Activated naive CD4-positive, alpha-beta T cell (primary cell): ENCODE data around the gene MTREX.

Experiments used
- DNase-seq, 4 experiments: peaks; one replicate each; lab custom pipeline; 2025; lab: John Stamatoyannopoulos, UW

Gene MTREX

DNA sequence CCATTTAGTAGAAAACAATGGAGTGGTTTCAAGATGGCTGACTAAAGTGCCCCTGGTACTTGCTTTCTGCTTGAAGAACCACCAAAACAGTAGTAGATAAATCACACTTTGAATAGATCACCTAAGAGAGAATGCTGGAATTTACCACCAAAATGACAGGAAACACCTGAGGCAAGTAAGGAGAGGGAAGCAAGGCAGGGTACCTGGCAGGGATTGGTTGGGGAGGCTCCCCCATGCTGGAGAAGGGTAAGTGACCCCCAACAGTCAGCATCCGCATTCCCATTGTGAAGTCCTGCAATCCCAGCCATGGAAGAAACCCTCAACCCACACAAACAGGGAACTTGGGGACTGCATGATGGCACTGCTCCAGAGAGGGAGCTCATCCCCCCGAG is 121.4 kb downstream of the MTREX start:
- no peak for DNase-seq

GRCh38 chr5:55429613-55430253 is 121.9 kb downstream of the MTREX start:
- no peak for DNase-seq

GRCh38 chr5:55432549-55432948 is 124.8 kb downstream of the MTREX start:
- DNase-seq, result no peak

GRCh38 chr5:55437452-55437851 is 129.7 kb downstream of the MTREX start:
- DNase-seq, result no peak

- no peak for DNase-seq
Measured at GRCh38 chr5:55437859-55438206, 130.0 kb downstream of the MTREX start.

DNA sequence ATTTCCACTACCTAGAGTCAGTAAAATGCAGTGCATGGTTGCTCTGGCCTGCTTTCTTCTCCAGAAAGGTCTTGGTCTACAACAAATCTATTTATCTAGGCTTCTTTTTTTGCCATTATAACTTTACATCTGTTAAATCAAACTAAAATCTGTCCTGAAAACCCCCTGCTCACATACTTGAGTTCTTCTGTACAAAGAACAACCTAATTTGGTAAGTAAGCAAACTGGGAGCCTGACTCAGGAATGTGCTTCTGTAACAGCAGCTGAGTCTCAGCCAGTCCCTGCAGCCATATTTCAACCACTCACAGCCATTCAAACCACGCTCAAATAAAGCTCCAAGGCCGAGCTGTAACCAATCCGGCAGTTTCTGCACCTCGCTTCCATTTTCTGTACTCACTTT is 131.2 kb downstream of the MTREX start:
- DNase-seq, result no peak

DNA sequence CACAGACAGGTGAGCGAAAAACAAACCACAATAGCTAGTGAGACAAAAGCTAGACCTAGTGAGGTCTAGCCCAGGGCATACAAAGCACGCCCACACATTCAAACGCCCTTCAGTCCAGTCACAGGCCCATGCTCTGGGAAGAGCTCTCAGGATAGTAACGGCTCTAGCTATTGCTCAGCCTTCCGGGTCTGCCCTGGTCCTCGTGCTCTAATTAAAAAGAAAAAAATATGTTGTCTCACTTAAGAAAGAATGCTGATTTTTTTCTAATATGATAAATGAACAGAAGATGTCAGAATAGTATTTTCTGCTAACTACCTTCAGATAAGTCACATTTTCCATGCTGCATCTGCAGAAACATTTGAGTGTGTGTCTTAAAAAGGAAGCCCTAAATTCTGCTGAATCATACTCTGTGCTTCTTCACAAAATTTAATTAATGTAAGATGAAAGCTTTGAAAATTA is 132.4 kb downstream of the MTREX start:
- DNase-seq, result no peak

DNA sequence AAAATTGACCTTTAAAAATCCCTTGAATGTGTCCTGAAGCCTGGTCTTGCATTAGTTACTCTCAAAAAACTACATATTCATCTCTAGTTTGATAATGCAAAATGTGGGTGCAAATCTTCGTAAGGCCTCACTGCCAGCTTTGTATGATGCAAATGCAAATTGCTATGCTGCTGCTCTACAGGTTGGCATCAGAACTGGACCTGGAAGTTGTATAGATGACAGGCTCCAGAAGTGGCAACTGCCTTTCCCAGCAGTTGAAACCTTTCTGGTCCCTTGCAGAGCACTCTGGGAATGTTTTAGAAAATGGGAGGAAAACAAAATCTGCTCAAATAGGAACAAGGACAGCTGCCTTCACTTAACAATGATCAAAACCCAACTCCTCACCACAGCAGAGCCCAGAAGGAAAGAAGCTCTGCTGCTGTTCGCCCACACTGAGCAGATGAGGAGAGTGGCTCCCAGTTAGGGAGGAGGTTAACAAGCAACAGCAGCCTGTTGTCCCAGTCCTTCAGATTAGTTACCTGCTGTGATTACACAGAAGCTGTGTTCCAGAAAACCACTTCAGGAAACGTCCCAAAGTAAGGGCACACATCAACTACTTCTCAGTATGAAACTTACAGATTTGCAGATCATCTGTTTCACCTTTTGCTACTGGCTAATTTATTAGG is 133.4 kb downstream of the MTREX start:
- no peak for DNase-seq

GRCh38 chr5:55441954-55442353 is 134.2 kb downstream of the MTREX start:
- DNase-seq, result no peak

DNA sequence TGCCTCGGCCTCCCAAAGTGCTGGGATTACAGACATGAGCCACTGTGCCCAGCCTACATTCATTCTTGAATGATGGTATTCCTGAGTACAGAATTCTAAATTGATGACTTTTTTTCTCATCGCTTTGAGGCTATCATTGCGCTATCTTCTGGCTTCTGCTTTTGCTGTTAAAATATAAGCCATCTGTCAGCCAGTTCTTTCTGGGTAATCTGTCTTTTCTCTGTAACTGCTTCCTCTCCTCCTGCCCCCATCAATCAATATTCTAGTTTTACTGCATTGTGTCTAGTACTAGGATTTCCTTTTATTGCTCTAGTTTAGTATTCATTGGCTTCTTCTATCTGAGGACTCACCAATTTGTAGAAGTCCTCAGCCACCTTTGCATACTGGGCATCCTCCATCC is 138.0 kb downstream of the MTREX start:
- no peak for DNase-seq

GRCh38 chr5:55446640-55447351 is 139.0 kb downstream of the MTREX start:
- DNase-seq, result no peak

DNA sequence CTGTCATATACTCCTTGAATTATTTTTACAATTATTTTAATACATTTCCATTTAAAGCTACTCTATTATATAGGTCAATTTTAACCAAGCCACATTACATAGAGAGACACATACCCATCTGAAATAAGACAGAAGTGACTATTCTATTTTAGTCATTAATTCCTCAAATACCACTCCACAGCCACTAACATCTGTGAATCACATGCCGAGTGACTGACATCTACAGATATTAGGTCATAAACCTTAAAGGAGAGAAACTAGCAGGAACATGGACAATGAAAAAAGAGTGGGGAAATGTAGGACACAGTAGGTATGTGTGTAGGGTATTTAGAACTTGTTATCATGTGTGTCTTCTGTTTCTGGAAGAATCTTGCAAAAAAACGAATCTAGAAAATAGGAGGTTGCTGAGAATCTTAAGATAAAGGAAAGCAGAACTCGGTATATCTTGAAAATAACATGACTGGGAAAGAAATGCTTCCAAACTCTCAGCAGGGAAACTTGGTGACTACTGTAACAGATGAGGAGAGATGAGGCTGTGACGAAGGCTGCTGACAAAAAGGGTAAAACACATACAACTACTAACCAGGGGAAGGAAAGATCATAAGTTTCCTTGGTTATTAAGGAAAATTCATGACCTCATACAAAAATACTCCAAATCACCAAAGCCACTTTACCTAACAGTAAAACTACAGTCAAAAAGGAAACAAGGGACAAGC is 142.4 kb downstream of the MTREX start:
- no peak for DNase-seq

- DNase-seq, result no peak
Measured at GRCh38 chr5:55451976-55452375, 144.2 kb downstream of the MTREX start.

- DNase-seq, result no peak
Measured at GRCh38 chr5:55453211-55453610, 145.4 kb downstream of the MTREX start.

- DNase-seq, result no peak
Measured at GRCh38 chr5:55454282-55454681, 146.5 kb downstream of the MTREX start.

DNA sequence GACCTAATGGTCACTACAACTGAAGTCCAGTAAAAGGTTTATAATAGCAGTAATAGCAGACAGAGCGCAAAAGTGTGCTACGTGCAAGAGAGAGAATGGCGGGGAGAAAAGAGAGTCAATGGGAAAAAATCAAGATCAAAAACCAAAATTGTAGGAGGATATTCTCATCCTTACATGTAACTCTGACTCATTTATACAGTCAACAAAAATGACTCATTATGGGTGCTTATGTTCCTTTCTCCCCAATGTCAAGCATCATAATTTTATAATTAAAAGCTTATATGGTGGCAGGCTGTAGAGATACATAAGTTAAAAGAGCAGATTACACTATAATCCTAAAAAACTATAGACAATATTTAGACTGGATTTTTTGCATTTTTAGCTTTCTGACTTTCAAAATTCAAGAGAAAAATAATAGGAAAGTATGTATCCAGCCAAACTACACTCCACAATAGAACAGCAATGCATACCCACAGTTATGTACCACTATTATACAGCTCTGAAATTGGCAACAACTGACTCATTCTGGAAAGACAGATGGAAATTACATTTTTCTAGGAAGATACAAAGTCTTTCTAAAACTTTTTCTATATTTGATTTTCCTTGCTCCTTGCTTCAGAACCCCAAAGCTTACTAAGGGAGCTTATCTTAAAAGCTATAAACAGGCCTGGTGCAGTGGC is 148.6 kb downstream of the MTREX start:
- no peak for DNase-seq

DNA sequence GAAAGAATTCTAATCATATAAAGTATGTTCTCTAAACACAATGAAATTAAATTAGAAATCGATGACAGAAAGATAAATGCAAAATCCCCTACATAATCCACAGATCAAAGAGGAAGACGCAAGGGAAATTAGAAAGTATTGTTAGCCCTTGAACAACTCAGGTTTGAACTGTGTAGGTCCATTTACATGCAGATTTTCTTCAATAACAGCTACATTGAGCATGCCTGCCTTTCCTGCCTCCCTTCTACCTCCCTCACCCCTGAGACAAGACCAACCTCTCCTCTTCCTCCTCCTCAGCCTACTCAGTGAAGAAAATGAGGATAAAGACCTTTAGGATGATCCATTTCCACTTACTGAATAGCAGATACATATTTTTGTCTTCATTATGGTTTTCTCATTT is 151.8 kb downstream of the MTREX start:
- no peak for DNase-seq

GRCh38 chr5:55463613-55464012 is 155.8 kb downstream of the MTREX start:
- DNase-seq, result no peak

GRCh38 chr5:55467862-55468551 is 160.2 kb downstream of the MTREX start:
- no peak for DNase-seq

DNA sequence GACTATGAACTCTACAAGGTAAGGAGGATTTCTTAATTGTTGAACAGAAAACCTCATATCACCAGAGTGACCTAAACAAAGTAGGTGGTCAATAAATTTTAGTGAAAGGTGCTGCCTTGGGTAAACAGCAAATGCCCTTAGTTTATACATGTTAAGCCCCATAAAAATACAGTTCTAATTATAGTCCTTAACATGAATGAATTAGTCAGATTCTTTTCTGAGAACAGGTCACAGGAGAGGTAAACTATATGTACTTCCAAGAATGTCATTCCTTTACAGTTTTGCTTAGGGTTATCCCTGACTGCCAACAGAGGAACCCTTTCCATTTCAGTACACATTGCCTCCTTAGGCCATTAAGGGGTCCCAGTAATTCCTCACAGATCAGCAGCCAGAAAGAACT is 162.1 kb downstream of the MTREX start:
- DNase-seq, result no peak

- no peak for DNase-seq
Measured at GRCh38 chr5:55470282-55470681, 162.5 kb downstream of the MTREX start.

GRCh38 chr5:55471468-55471867 is 163.7 kb downstream of the MTREX start:
- no peak for DNase-seq
